Endothelial cell of umbilical vein (primary cell): Measurements from ENCODE around the gene TBK1.

Source experiments
- EZH2 ChIP-seq: IDR thresholded peaks from 2 replicates; pipeline ENCODE4 v1.6.1; 2012; ENCODE audit warnings: borderline replicate concordance, low read depth, mild to moderate bottlenecking, moderate library complexity, low read length, inconsistent platforms; ENCODE audit not compliant: severe bottlenecking
- FOS ChIP-seq: IDR thresholded peaks from 2 replicates; pipeline ENCODE4 v1.6.1; 2011; ENCODE audit warnings: mild to moderate bottlenecking, low read length, moderate library complexity, borderline replicate concordance; ENCODE audit not compliant: insufficient read depth
- GATA2 ChIP-seq: IDR thresholded peaks from 2 replicates; pipeline ENCODE4 v1.7.0; 2011; ENCODE audit warnings: low read depth, mild to moderate bottlenecking, moderate library complexity, mixed read lengths, low read length; ENCODE audit not compliant: insufficient read length, insufficient read depth
- POLR2A ChIP-seq: IDR thresholded peaks from 2 replicates; pipeline ENCODE4 v1.6.1; 2012; ENCODE audit warnings: low read depth, mild to moderate bottlenecking, control low read depth, low read length
- TF ChIP-seq, protein P1 (sequence below), 2 donors: IDR thresholded peaks; 1 replicate in 1 of 2; 2 replicates in 1 of 2; pipeline ENCODE4 v1.5.1; 2011; ENCODE audit warnings: low read length in 2 of 2, mild to moderate bottlenecking in 2 of 2, moderate library complexity in 2 of 2, control low read depth in 1 of 2, inconsistent platforms in 1 of 2, low read depth in 1 of 2; ENCODE audit not compliant: insufficient read depth in 1 of 2; ENCODE audit errors: extremely low read depth in 1 of 2

GRCh38 chr12:64522807-64523206 is 70.9 kb downstream of the TBK1 start:
- TF ChIP-seq, protein P1, sequence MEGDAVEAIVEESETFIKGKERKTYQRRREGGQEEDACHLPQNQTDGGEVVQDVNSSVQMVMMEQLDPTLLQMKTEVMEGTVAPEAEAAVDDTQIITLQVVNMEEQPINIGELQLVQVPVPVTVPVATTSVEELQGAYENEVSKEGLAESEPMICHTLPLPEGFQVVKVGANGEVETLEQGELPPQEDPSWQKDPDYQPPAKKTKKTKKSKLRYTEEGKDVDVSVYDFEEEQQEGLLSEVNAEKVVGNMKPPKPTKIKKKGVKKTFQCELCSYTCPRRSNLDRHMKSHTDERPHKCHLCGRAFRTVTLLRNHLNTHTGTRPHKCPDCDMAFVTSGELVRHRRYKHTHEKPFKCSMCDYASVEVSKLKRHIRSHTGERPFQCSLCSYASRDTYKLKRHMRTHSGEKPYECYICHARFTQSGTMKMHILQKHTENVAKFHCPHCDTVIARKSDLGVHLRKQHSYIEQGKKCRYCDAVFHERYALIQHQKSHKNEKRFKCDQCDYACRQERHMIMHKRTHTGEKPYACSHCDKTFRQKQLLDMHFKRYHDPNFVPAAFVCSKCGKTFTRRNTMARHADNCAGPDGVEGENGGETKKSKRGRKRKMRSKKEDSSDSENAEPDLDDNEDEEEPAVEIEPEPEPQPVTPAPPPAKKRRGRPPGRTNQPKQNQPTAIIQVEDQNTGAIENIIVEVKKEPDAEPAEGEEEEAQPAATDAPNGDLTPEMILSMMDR (IDR thresholded peaks at IDR 0.05; ENCODE audit: extremely low read depth in 1 of 2, insufficient read depth in 1 of 2, low read depth in 1 of 2, low read length in 2 of 2): no peak
- no peak for TF ChIP-seq GATA2
- no peak for TF ChIP-seq POLR2A
- TF ChIP-seq FOS: no peak
- no peak for TF ChIP-seq EZH2
